Coronary artery (tissue), 2 donors: ENCODE results near the gene TNFAIP1.

ENCODE experiments used
- DNase-seq: peaks from one replicate; pipeline ENCODE4 v3.0.0-alpha.2; 2017; ENCODE audit warnings: low spot score
- H3K27ac ChIP-seq, 2 donors: fragments of 200-600 bp; sonication (generic); one replicate each; pipeline ENCODE4 v1.5.1; 2016 to 2019
- H3K4me3 ChIP-seq: fragments of 200-600 bp; sonication (generic); 2 replicates; pipeline ENCODE4 v1.5.1; 2016; ENCODE audit warnings: mild to moderate bottlenecking, moderate library complexity
- CTCF ChIP-seq: fragments of 200-600 bp; sonication (generic); IDR thresholded peaks from one replicate; pipeline ENCODE4 v1.5.1; 2019; ENCODE audit warnings: antibody characterized with exemption

TNFAIP1 gene

GRCh38 chr17:28392491-28392890 lies 56.9 kb downstream of the TNFAIP1 start:
- Histone ChIP-seq H3K4me3 (no peak overlapping the region), H3K27ac (no peak overlapping the region)
- no peak for TF ChIP-seq CTCF
- DNase-seq = no peak

- Histone ChIP-seq H3K4me3 (no peak overlapping the region), H3K27ac (no peak overlapping the region)
- no peak for TF ChIP-seq CTCF
- no peak for DNase-seq
Measured at GRCh38 chr17:28394337-28395116, 59.0 kb downstream of the TNFAIP1 start.

GRCh38 chr17:28395426-28395825 lies 59.9 kb downstream of the TNFAIP1 start:
- no peak for DNase-seq
- no peak for TF ChIP-seq CTCF
- H3K27ac ChIP-seq = no peak overlapping the region
- no peak overlapping the region for H3K4me3 ChIP-seq

- DNase-seq = no peak
- no peak for TF ChIP-seq CTCF
- Histone ChIP-seq H3K4me3 (no peak overlapping the region), H3K27ac (no peak overlapping the region)
Measured at GRCh38 chr17:28395968-28396367, 60.4 kb downstream of the TNFAIP1 start.
